Tibial artery (tissue), 4 donors: ENCODE data around the gene TRAF5.

Source experiments
- DNase-seq, 2 donors: peaks; one replicate each; pipeline ENCODE4 v3.0.0-alpha.2; 2019
- H3K27ac ChIP-seq, 2 donors: fragments of 200-600 bp; sonication (generic) in 1 of 2; 1 replicate in 1 of 2; 2 replicates in 1 of 2; pipeline ENCODE4 v1.5.1; 2018 to 2019; ENCODE audit warnings: mild to moderate bottlenecking in 1 of 2
- H3K27me3 ChIP-seq, 2 donors: fragments of 200-600 bp; sonication (generic) in 1 of 2; one replicate each; pipeline versions ENCODE4 v1.5.1 to v1.6.0; 2016 to 2019
- H3K36me3 ChIP-seq, 3 donors: fragments of 200-600 bp; sonication (generic) in 2 of 3; one replicate each; pipeline ENCODE4 v1.5.1; 2016 to 2019; ENCODE audit warnings: mild to moderate bottlenecking in 2 of 3
- H3K4me1 ChIP-seq, 4 donors: fragments of 200-600 bp; sonication (generic) in 2 of 4; 1 replicate in 3 of 4; 2 replicates in 1 of 4; pipeline ENCODE4 v1.5.1; 2016 to 2019
- H3K4me3 ChIP-seq, 2 donors: fragments of 200-600 bp; sonication (generic) in 1 of 2; 1 replicate in 1 of 2; 2 replicates in 1 of 2; pipeline ENCODE4 v1.5.1; 2018 to 2019; ENCODE audit warnings: mild to moderate bottlenecking in 2 of 2
- H3K9me3 ChIP-seq, 3 donors: fragments of 200-600 bp; sonication (generic) in 1 of 3; one replicate each; pipeline ENCODE4 v1.5.1; 2016 to 2019
- CTCF ChIP-seq, 2 experiments: fragments of 200-600 bp in 1 of 2; fragments of 450-650 bp in 1 of 2; IDR thresholded peaks; one replicate each; pipeline ENCODE4 v1.5.1; 2017 to 2019; ENCODE audit warnings: antibody characterized with exemption in 2 of 2, mild to moderate bottlenecking in 1 of 2, moderate library complexity in 1 of 2
- intact Hi-C: fragments of 100-400 bp; cut with DNase I; formaldehyde crosslinking; loops from one replicate; pipeline ENCODE4 v1.15.0; 2023; ENCODE audit warnings: low total_unique reads

Gene TRAF5

GRCh38 chr1:211285196-211285595 lies 41.4 kb upstream of the TRAF5 start:
- Histone ChIP-seq H3K27me3 (no peaks in the 10 kb centered on the region), H3K4me3 (no peak overlapping the region), H3K27ac (no peak overlapping the region), H3K4me1 (no peaks in the 10 kb centered on the region), H3K36me3 (peaks cover 26 to 83% (median 39%) of the 10 kb centered on the region in 3 donors), H3K9me3 (no peaks in the 10 kb centered on the region)
- no peak for DNase-seq
- TF ChIP-seq CTCF (IDR thresholded peaks at IDR 0.05), result no peak
- intact Hi-C loops, result no loop called here

- TF ChIP-seq CTCF (IDR thresholded peaks at IDR 0.05), result no peak
- H3K36me3 ChIP-seq, result peaks cover 41 to 83% (median 50%) of the 10 kb centered on the region in 3 donors
- intact Hi-C loops, result no loop called here
- H3K9me3 ChIP-seq, result no peaks in the 10 kb centered on the region
- no peak overlapping the region for H3K27ac ChIP-seq
- DNase-seq, result no peak
- no peak overlapping the region for H3K4me3 ChIP-seq
- no peaks in the 10 kb centered on the region for H3K4me1 ChIP-seq
- H3K27me3 ChIP-seq, result no peaks in the 10 kb centered on the region
Observed at GRCh38 chr1:211287218-211287617, 39.4 kb upstream of the TRAF5 start.

- Histone ChIP-seq H3K4me3 (no peak overlapping the region), H3K36me3 (peaks cover 56 to 83% (median 77%) of the 10 kb centered on the region in 3 donors), H3K27me3 (no peaks in the 10 kb centered on the region), H3K4me1 (peaks cover 0 to 4% (median 0%) of the 10 kb centered on the region in 4 donors), H3K27ac (no peak overlapping the region), H3K9me3 (no peaks in the 10 kb centered on the region)
- intact Hi-C loops, result no loop called here
- TF ChIP-seq CTCF (IDR thresholded peaks at IDR 0.05), result no peak
- DNase-seq, result no peak
Observed at GRCh38 chr1:211292411-211292810, 34.2 kb upstream of the TRAF5 start.

GRCh38 chr1:211296396-211296795 lies 30.2 kb upstream of the TRAF5 start:
- no peak overlapping the region for H3K4me3 ChIP-seq
- peaks cover 47 to 77% (median 65%) of the 10 kb centered on the region in 3 donors for H3K36me3 ChIP-seq
- intact Hi-C loops, result no loop called here
- H3K4me1 ChIP-seq, result peaks cover 0 to 4% (median 0%) of the 10 kb centered on the region in 4 donors
- TF ChIP-seq CTCF (IDR thresholded peaks at IDR 0.05), result no peak
- no peaks in the 10 kb centered on the region for H3K27me3 ChIP-seq
- no peak for DNase-seq
- no peak overlapping the region for H3K27ac ChIP-seq
- no peaks in the 10 kb centered on the region for H3K9me3 ChIP-seq

GRCh38 chr1:211305044-211305443 lies 21.6 kb upstream of the TRAF5 start:
- no peak overlapping the region for H3K4me3 ChIP-seq
- no peak for DNase-seq
- H3K27me3 ChIP-seq, result no peaks in the 10 kb centered on the region
- TF ChIP-seq CTCF (IDR thresholded peaks at IDR 0.05), result no peak
- H3K9me3 ChIP-seq, result no peaks in the 10 kb centered on the region
- intact Hi-C loops, result no loop called here
- H3K4me1 ChIP-seq, result peaks cover 0 to 9% (median 0%) of the 10 kb centered on the region in 4 donors
- H3K27ac ChIP-seq, result no peak overlapping the region
- peaks cover 12 to 37% (median 16%) of the 10 kb centered on the region in 3 donors for H3K36me3 ChIP-seq

- no peak overlapping the region for H3K27ac ChIP-seq
- H3K27me3 ChIP-seq, result no peaks in the 10 kb centered on the region
- intact Hi-C loops, result no loop called here
- TF ChIP-seq CTCF (IDR thresholded peaks at IDR 0.05), result no peak
- H3K4me3 ChIP-seq, result no peak overlapping the region
- peaks cover 13 to 32% (median 30%) of the 10 kb centered on the region in 3 donors for H3K36me3 ChIP-seq
- no peaks in the 10 kb centered on the region for H3K9me3 ChIP-seq
- peaks cover 0 to 6% (median 0%) of the 10 kb centered on the region in 4 donors for H3K4me1 ChIP-seq
- DNase-seq, result no peak
Observed at GRCh38 chr1:211309617-211310016, 17.0 kb upstream of the TRAF5 start.
